AG09309 (cell line): ENCODE measurements around the gene ATP6V0C.

ENCODE experiments used
- DNase-seq: peaks from one replicate; pipeline ENCODE4 v3.0.0-alpha.2; 2010; ENCODE audit warnings: low read depth
- H3K4me3 ChIP-seq: 2 replicates; pipeline ENCODE4 v1.5.1; 2011; ENCODE audit warnings: mild to moderate bottlenecking, low read depth, low read length, moderate library complexity; ENCODE audit not compliant: control insufficient read depth
- TF ChIP-seq, protein P1 (sequence below): IDR thresholded peaks from 2 replicates; pipeline ENCODE4 v1.5.1; 2011; ENCODE audit warnings: mild to moderate bottlenecking, low read depth, low read length, inconsistent platforms; ENCODE audit not compliant: insufficient read depth, control insufficient read depth; ENCODE audit errors: missing control alignments

The ATP6V0C gene

DNA sequence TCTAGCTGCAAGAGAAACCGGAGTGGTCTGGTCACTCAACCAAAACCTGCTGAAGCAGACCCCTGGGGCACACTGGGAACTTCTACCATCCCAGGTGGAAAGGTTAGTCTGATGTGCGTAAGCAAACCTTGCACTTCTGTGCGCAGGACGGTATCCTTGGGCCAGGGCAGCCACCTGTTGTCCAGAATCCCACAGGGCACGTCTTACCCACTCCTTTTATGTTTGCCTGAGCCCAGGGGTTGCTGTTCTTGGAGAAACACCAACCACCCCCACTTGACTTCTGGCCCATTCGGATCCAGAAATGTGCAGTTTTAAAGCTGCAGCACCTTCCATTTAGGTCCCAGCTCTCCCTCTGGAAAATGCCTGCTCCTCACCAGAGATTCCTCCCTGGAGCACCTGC is 20.1 kb upstream of the ATP6V0C start:
- no peak overlapping the region for H3K4me3 ChIP-seq
- TF ChIP-seq, protein P1, sequence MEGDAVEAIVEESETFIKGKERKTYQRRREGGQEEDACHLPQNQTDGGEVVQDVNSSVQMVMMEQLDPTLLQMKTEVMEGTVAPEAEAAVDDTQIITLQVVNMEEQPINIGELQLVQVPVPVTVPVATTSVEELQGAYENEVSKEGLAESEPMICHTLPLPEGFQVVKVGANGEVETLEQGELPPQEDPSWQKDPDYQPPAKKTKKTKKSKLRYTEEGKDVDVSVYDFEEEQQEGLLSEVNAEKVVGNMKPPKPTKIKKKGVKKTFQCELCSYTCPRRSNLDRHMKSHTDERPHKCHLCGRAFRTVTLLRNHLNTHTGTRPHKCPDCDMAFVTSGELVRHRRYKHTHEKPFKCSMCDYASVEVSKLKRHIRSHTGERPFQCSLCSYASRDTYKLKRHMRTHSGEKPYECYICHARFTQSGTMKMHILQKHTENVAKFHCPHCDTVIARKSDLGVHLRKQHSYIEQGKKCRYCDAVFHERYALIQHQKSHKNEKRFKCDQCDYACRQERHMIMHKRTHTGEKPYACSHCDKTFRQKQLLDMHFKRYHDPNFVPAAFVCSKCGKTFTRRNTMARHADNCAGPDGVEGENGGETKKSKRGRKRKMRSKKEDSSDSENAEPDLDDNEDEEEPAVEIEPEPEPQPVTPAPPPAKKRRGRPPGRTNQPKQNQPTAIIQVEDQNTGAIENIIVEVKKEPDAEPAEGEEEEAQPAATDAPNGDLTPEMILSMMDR, result no peak
- no peak for DNase-seq

GRCh38 chr16:2494616-2495015 is 19.1 kb upstream of the ATP6V0C start:
- no peak overlapping the region for H3K4me3 ChIP-seq
- TF ChIP-seq, protein P1, result no peak
- DNase-seq, result no peak

DNA sequence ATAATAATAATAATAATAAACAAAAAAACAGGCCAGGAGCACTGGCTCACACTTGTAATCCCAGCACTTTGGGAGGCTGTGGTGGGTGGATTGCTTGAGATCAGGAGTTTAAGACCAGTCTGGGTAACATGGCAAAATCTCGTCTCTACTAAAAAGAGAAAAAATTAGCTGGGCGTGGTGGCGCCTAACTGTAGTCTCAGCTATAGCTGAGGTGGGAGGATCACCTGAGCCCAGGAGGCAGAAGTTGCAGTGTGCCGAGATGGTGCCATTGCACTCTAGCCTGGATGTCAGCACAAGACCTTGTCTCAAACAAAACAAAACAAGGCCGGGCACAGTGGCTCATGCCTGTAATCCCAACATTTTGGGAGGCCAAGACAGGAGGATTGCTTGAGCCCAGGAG is 18.7 kb upstream of the ATP6V0C start:
- no peak overlapping the region for H3K4me3 ChIP-seq
- TF ChIP-seq, protein P1, result no peak
- DNase-seq, result no peak

GRCh38 chr16:2496223-2497115 is 17.3 kb upstream of the ATP6V0C start:
- DNase-seq, result no peak
- H3K4me3 ChIP-seq, result no peak overlapping the region
- TF ChIP-seq, protein P1, result no peak

- TF ChIP-seq, protein P1, result no peak
- no peak for DNase-seq
- H3K4me3 ChIP-seq, result no peak overlapping the region
Measured at GRCh38 chr16:2497116-2497630, 16.6 kb upstream of the ATP6V0C start.

DNA sequence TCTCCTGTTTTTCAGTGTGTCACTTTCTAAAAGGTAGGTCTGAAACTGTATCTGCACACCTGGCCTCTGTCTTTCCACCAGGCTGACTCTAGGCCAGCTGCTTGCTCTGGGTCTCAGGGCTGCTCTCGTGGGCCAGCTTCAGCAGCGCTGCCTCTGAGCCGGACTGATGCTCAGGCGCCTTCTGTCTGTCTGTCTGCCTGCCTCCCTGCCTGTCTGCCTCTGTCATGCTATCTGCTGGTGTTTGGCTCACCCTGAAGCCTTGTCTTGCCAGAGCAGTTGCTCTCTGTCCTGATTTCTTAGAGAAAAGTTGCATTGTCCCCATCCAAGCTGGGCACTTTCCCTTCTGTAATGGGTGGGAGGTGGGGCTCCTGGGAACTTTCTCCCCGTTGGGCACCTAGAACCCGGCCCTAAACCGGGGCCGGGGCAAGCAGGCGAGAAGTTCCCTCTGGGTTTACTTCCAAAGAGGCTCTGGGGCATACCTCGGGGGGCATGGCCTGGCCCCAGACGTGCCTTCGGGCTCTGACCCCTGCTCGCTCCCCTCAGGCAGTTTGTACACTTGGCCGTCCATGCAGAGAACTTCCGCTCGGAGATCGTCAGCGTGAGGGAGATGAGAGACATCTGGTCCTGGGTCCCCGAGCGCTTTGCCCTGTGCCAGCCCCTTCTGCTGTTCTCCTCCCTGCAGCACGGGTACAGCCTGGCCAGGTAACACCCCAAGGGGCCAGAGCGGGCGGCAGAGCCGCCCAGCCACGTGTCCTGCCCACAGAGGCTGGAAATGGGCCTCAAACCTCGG is 15.9 kb upstream of the ATP6V0C start:
- no peak overlapping the region for H3K4me3 ChIP-seq
- TF ChIP-seq, protein P1, result no peak
- no peak for DNase-seq
